A673 (cell line): ENCODE measurements around the gene SIX1. TPM values are rescaled to one million over a fixed set of nuclear protein-coding genes. Genes with fewer than 3 reads are reported as not detected.

Experiments used
- BruUV-seq: library from RNA; stranded (reverse); fragments of 400-500 nt; replicated peaks from 2 replicates; lab custom pipeline; 2021; lab: Mats Ljungman, UMichigan
- CTCF ChIA-PET: fragments of 300-600 bp; sonication (Branson Sonifier 250); formaldehyde crosslinking; loops from one replicate; lab custom pipeline; 2022; ENCODE audit warnings: antibody characterized with exemption; lab: Charles Lee
- POLR2A ChIA-PET: fragments of 300-600 bp; sonication (Branson Sonifier 250); formaldehyde crosslinking; loops from one replicate; lab custom pipeline; 2022; ENCODE audit warnings: antibody characterized with exemption; ENCODE audit not compliant: low non-redundant PET; lab: Charles Lee
- DNase-seq: peaks from one replicate; pipeline ENCODE4 v3.0.0-alpha.2; 2015; ENCODE audit warnings: low spot score
- H3K27ac ChIP-seq: fragments of 200-600 bp; sonication (generic); 2 replicates; pipeline ENCODE4 v1.5.1; 2016; ENCODE audit warnings: mixed run types, low read depth, mild to moderate bottlenecking, mixed read lengths, antibody characterized with exemption, low read length; ENCODE audit not compliant: poor library complexity, severe bottlenecking
- H3K27me3 ChIP-seq: fragments of 200-600 bp; sonication (generic); replicated peaks from 2 replicates; pipeline ENCODE4 v1.6.1; 2017; ENCODE audit warnings: mixed run types, low read depth, mild to moderate bottlenecking, mixed read lengths, antibody characterized with exemption, low read length; ENCODE audit not compliant: insufficient read depth, poor library complexity
- H3K36me3 ChIP-seq: fragments of 200-600 bp; sonication (generic); 2 replicates; pipeline ENCODE4 v1.6.1; 2016; ENCODE audit warnings: mixed run types, mild to moderate bottlenecking, mixed read lengths, antibody characterized with exemption, low read length; ENCODE audit not compliant: insufficient read depth, poor library complexity, severe bottlenecking
- H3K4me1 ChIP-seq: fragments of 200-600 bp; sonication (generic); 2 replicates; pipeline ENCODE4 v1.6.1; 2017; ENCODE audit warnings: mixed run types, mild to moderate bottlenecking, mixed read lengths, antibody characterized with exemption, low read length; ENCODE audit not compliant: insufficient read depth, poor library complexity, severe bottlenecking
- H3K4me3 ChIP-seq: fragments of 200-600 bp; sonication (generic); 2 replicates; pipeline ENCODE4 v1.5.1; 2016; ENCODE audit warnings: low read depth, mixed run types, mild to moderate bottlenecking, mixed read lengths, low read length; ENCODE audit not compliant: poor library complexity, severe bottlenecking
- H3K9me3 ChIP-seq: fragments of 200-600 bp; sonication (generic); 2 replicates; pipeline ENCODE4 v1.6.1; 2016; ENCODE audit warnings: mixed run types, low read depth, mild to moderate bottlenecking, mixed read lengths, antibody characterized with exemption, low read length; ENCODE audit not compliant: poor library complexity, severe bottlenecking
- CTCF ChIP-seq: fragments of 300-800, 200-600 bp; sonication (generic); conservative IDR thresholded peaks from 2 replicates; pipeline ENCODE4 v1.5.1; 2017; ENCODE audit warnings: low read depth, mild to moderate bottlenecking, antibody characterized with exemption, low read length, moderate library complexity, mixed read lengths
- EZH2 ChIP-seq: fragments of 200-600 bp; sonication (generic); IDR thresholded peaks from 2 replicates; pipeline ENCODE4 v1.6.1; 2017; ENCODE audit warnings: borderline replicate concordance, low read depth, mild to moderate bottlenecking, mixed read lengths, antibody characterized with exemption, low read length; ENCODE audit not compliant: poor library complexity, severe bottlenecking
- intact Hi-C: fragments of 100-400 bp; cut with micrococcal nuclease; formaldehyde crosslinking; loops from one replicate; pipeline ENCODE4 v1.10.0; 2022; ENCODE audit not compliant: unreplicated experiment
- total RNA-seq: library from RNA; stranded (reverse); gene quantifications from 2 replicates; pipeline ENCODE4 v1.2.3, GENCODE V29; 2021

SIX1 gene
- total RNA-seq, 1 experiment from 2014 or later = 24.0 TPM

GRCh38 chr14:60657456-60658210 is 8.4 kb upstream of the SIX1 start:
- peak overlapping the region; percentile 40 for H3K4me3 ChIP-seq
- H3K27me3 ChIP-seq = no peaks in the 10 kb centered on the region
- TF ChIP-seq EZH2 (no peak), CTCF (no peak)
- intact Hi-C loops = no loop called here
- BruUV-seq = no TSS peak
- peaks cover 28% of the 10 kb centered on the region for H3K4me1 ChIP-seq
- no peaks in the 10 kb centered on the region for H3K36me3 ChIP-seq
- H3K9me3 ChIP-seq = no peaks in the 10 kb centered on the region
- DNase-seq = no peak
- CTCF ChIA-PET = no interaction called here
- POLR2A ChIA-PET = interaction anchor here (0.5 kb wide), 1 partner anchor 628 kb away, joined by 3 read pairs; no protein-coding TSS in a partner anchor
- H3K27ac ChIP-seq = peak overlapping the region; percentile 65

GRCh38 chr14:60656686-60657455 is 7.6 kb upstream of the SIX1 start:
- H3K4me3 ChIP-seq = peak overlapping the region; percentile 40
- H3K36me3 ChIP-seq = no peaks in the 10 kb centered on the region
- peak; percentile 52 for DNase-seq
- intact Hi-C loops = no loop called here
- CTCF ChIA-PET = no interaction called here
- H3K9me3 ChIP-seq = no peaks in the 10 kb centered on the region
- H3K27ac ChIP-seq = peak overlapping the region; percentile 65
- POLR2A ChIA-PET = interaction anchor here (0.5 kb wide), 1 partner anchor 119 kb away, joined by 3 read pairs; no protein-coding TSS in a partner anchor
- H3K27me3 ChIP-seq = no peaks in the 10 kb centered on the region
- BruUV-seq = no TSS peak
- H3K4me1 ChIP-seq = peaks cover 28% of the 10 kb centered on the region
- peak; percentile 48 for TF ChIP-seq CTCF
- no peak for TF ChIP-seq EZH2

GRCh38 chr14:60655898-60656685 is 6.8 kb upstream of the SIX1 start:
- no TSS peak for BruUV-seq
- no peak overlapping the region for H3K4me3 ChIP-seq
- ChIA-PET POLR2A (interaction anchor here (0.5 kb wide), 1 partner anchor 120 kb away, joined by 3 read pairs; no protein-coding TSS in a partner anchor), CTCF (no interaction called here)
- no peak overlapping the region for H3K27ac ChIP-seq
- no peaks in the 10 kb centered on the region for H3K9me3 ChIP-seq
- TF ChIP-seq CTCF (no peak), EZH2 (no peak)
- intact Hi-C loops = no loop called here
- H3K27me3 ChIP-seq = no peaks in the 10 kb centered on the region
- no peaks in the 10 kb centered on the region for H3K36me3 ChIP-seq
- DNase-seq = no peak
- peaks cover 25% of the 10 kb centered on the region for H3K4me1 ChIP-seq
